ENCODE measurements around the gene VAMP4. TPM values are rescaled to one million over a fixed set of nuclear protein-coding genes. Genes with fewer than 3 reads are reported as not detected.

VAMP4 gene
- total RNA-seq, 1 experiment from 2014 or later = 9.3 TPM

DNA sequence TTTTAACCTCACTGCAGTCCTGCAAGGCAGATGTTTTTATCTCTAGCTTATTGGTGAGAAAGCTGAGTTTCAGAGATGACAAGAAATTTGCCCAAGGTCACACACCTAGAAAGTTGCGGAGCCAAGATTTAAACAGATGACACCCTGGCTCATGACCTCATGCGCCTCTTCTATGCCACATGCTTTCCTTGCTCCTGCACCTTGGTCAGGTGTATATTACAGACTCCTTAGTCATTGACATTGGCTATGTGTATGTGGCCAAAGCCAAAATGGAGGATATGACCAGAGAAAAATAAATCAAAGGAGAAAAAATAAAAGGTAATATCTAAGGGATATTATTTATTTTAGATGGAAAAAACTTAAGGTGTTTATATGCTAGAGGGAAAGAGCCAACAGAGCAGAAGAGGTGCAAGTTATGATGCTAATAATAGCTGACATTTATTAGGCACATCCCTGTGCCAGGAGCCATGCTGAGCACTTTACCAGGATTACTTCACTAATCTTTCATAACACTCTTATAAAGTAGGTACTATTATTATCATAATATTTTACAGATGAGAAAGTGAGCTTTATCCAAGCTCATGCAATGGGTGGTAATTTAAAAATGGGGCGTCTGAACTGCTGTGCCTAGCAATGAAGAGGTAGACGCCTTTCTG is 75.6 kb downstream of the VAMP4 start:
- no peaks in the 10 kb centered on the region for H3K9me3 ChIP-seq (ENCODE audit: control insufficient read depth, insufficient read depth, low read depth, low read length)
- ChIA-PET POLR2A (no interaction called here), CTCF (interaction anchor here (0.5 kb wide), 1 partner anchor 26 kb away, joined by 6 read pairs; no protein-coding TSS in a partner anchor)
- TF ChIP-seq, protein P1, sequence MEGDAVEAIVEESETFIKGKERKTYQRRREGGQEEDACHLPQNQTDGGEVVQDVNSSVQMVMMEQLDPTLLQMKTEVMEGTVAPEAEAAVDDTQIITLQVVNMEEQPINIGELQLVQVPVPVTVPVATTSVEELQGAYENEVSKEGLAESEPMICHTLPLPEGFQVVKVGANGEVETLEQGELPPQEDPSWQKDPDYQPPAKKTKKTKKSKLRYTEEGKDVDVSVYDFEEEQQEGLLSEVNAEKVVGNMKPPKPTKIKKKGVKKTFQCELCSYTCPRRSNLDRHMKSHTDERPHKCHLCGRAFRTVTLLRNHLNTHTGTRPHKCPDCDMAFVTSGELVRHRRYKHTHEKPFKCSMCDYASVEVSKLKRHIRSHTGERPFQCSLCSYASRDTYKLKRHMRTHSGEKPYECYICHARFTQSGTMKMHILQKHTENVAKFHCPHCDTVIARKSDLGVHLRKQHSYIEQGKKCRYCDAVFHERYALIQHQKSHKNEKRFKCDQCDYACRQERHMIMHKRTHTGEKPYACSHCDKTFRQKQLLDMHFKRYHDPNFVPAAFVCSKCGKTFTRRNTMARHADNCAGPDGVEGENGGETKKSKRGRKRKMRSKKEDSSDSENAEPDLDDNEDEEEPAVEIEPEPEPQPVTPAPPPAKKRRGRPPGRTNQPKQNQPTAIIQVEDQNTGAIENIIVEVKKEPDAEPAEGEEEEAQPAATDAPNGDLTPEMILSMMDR (IDR thresholded peaks at IDR 0.05) = no peak
- no peak for TF ChIP-seq POLR2AphosphoS5 (IDR thresholded peaks at IDR 0.05; ENCODE audit: low read depth, low read length)
- no peak for TF ChIP-seq SIN3A (IDR thresholded peaks at IDR 0.05; ENCODE audit: borderline replicate concordance, insufficient read depth, low read depth, low read length)
- no peak for TF ChIP-seq TCF7L2 (IDR thresholded peaks at IDR 0.05; ENCODE audit: low read depth, low read length)
- TF ChIP-seq, protein P2, sequence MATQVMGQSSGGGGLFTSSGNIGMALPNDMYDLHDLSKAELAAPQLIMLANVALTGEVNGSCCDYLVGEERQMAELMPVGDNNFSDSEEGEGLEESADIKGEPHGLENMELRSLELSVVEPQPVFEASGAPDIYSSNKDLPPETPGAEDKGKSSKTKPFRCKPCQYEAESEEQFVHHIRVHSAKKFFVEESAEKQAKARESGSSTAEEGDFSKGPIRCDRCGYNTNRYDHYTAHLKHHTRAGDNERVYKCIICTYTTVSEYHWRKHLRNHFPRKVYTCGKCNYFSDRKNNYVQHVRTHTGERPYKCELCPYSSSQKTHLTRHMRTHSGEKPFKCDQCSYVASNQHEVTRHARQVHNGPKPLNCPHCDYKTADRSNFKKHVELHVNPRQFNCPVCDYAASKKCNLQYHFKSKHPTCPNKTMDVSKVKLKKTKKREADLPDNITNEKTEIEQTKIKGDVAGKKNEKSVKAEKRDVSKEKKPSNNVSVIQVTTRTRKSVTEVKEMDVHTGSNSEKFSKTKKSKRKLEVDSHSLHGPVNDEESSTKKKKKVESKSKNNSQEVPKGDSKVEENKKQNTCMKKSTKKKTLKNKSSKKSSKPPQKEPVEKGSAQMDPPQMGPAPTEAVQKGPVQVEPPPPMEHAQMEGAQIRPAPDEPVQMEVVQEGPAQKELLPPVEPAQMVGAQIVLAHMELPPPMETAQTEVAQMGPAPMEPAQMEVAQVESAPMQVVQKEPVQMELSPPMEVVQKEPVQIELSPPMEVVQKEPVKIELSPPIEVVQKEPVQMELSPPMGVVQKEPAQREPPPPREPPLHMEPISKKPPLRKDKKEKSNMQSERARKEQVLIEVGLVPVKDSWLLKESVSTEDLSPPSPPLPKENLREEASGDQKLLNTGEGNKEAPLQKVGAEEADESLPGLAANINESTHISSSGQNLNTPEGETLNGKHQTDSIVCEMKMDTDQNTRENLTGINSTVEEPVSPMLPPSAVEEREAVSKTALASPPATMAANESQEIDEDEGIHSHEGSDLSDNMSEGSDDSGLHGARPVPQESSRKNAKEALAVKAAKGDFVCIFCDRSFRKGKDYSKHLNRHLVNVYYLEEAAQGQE (IDR thresholded peaks at IDR 0.05; ENCODE audit: insufficient read depth in 1 of 2, low read depth in 2 of 2, low read length in 1 of 2) = no peak
- no peak for ATAC-seq
- H3K4me3 ChIP-seq (ENCODE audit: low read depth in 2 of 2, low read length in 2 of 2) = no peak overlapping the region
- no peak for DNase-seq (ENCODE audit: low read depth, low spot score)
- peaks cover 6% of the 10 kb centered on the region; the same call in 1 of the 2 replicates for H3K27me3 ChIP-seq (ENCODE audit: control insufficient read depth, insufficient read depth, low read length)
- intact Hi-C loops (cut with micrococcal nuclease; ENCODE audit: unreplicated experiment) (no loop called here), in situ Hi-C loops (cut with HindIII; ENCODE audit: low pct_unique_long_range_greater_than_20kb, low sequenced_read_pairs) (no loop called here)
- BruUV-seq (replicated peaks) = no TSS peak
- no peak overlapping the region for H3K27ac ChIP-seq (ENCODE audit: low read length)
- H3K4me1 ChIP-seq (ENCODE audit: control insufficient read depth, insufficient read depth, low read length) = no peaks in the 10 kb centered on the region
- H3K36me3 ChIP-seq (ENCODE audit: control insufficient read depth, insufficient read depth, low read length) = no peaks in the 10 kb centered on the region

DNA sequence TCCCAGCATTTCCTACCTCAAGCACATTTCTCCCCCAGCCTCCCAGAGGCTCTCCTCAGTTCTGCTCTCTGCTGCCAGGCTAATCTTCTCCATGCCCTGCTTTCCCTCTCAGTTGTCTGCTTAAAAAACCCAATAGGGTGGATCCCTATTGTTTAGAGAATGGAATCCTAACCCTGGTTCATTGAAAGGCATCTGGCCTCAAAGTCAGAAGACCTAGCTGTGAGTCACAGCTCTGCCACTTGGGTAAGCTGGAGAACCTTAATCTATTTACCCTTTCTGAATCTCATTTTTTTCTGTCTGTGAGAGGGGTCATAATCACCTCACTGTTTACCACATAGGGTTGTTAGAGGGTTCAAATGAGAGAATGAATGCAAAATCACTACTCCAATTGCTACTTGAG is 76.9 kb downstream of the VAMP4 start:
- peaks cover 6% of the 10 kb centered on the region; the same call in 1 of the 2 replicates for H3K27me3 ChIP-seq (ENCODE audit: control insufficient read depth, insufficient read depth, low read length)
- no peak for DNase-seq (ENCODE audit: low read depth, low spot score)
- no peak for ATAC-seq
- TF ChIP-seq TCF7L2 (IDR thresholded peaks at IDR 0.05; ENCODE audit: low read depth, low read length) = no peak
- BruUV-seq (replicated peaks) = no TSS peak
- in situ Hi-C loops (cut with HindIII; ENCODE audit: low pct_unique_long_range_greater_than_20kb, low sequenced_read_pairs) (no loop called here), intact Hi-C loops (cut with micrococcal nuclease; ENCODE audit: unreplicated experiment) (no loop called here)
- H3K4me3 ChIP-seq (ENCODE audit: low read depth in 2 of 2, low read length in 2 of 2) = no peak overlapping the region
- no peaks in the 10 kb centered on the region for H3K9me3 ChIP-seq (ENCODE audit: control insufficient read depth, insufficient read depth, low read depth, low read length)
- ChIA-PET POLR2A (no interaction called here), CTCF (no interaction called here)
- no peaks in the 10 kb centered on the region for H3K36me3 ChIP-seq (ENCODE audit: control insufficient read depth, insufficient read depth, low read length)
- H3K4me1 ChIP-seq (ENCODE audit: control insufficient read depth, insufficient read depth, low read length) = no peaks in the 10 kb centered on the region
- no peak overlapping the region for H3K27ac ChIP-seq (ENCODE audit: low read length)

DNA sequence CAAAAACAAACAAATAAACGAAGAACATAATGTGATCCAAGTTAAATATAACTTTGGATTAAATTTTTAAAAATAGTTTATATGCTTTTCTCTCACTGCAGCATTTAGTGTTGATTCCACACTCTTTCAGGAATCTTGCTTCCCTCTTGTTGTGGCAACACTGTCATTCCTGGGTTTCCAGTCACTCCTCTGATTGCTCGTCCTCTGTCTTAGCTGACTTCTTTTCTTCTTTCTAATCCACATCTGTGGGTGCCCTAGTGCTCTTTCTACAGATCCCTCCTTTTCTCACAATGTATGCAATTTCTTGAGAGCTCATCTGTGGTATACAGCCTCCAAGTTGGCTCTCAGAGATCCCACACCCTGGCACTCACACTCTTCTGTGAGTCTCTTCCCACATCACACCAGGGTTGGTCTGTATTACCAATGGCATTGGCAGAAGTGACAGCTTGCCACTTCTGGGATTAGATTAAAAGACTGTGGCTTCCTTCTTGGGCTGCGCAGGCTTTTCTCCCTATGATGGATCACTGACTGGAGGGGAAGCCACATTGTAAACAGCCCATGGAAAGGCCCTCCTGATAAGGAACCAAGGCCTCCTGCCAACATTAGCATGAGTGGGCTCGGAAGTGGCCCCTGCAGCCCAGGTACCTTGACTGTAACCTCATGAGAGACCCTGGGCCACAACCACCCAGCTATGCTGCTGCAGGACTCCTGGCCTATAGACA is 77.8 kb downstream of the VAMP4 start:
- Histone ChIP-seq H3K27me3 (ENCODE audit: control insufficient read depth, insufficient read depth, low read length) (peaks cover 6% of the 10 kb centered on the region; the same call in 1 of the 2 replicates), H3K4me1 (ENCODE audit: control insufficient read depth, insufficient read depth, low read length) (no peaks in the 10 kb centered on the region), H3K4me3 (ENCODE audit: low read depth in 2 of 2, low read length in 2 of 2) (no peak overlapping the region), H3K36me3 (ENCODE audit: control insufficient read depth, insufficient read depth, low read length) (no peaks in the 10 kb centered on the region), H3K27ac (ENCODE audit: low read length) (no peak overlapping the region), H3K9me3 (ENCODE audit: control insufficient read depth, insufficient read depth, low read depth, low read length) (no peaks in the 10 kb centered on the region)
- CTCF ChIA-PET = no interaction called here
- ATAC-seq (no peak), DNase-seq (ENCODE audit: low read depth, low spot score) (no peak)
- in situ Hi-C loops (cut with HindIII; ENCODE audit: low pct_unique_long_range_greater_than_20kb, low sequenced_read_pairs) = no loop called here
- no TSS peak for BruUV-seq (replicated peaks)
- no peak for TF ChIP-seq SIN3A (IDR thresholded peaks at IDR 0.05; ENCODE audit: borderline replicate concordance, insufficient read depth, low read depth, low read length)
- no peak for TF ChIP-seq TCF7L2 (IDR thresholded peaks at IDR 0.05; ENCODE audit: low read depth, low read length)
- TF ChIP-seq, protein P1 (IDR thresholded peaks at IDR 0.05) = no peak
- TF ChIP-seq, protein P2 (IDR thresholded peaks at IDR 0.05; ENCODE audit: insufficient read depth in 1 of 2, low read depth in 2 of 2, low read length in 1 of 2) = no peak
- no peak for TF ChIP-seq POLR2AphosphoS5 (IDR thresholded peaks at IDR 0.05; ENCODE audit: low read depth, low read length)
- intact Hi-C loops (cut with micrococcal nuclease; ENCODE audit: unreplicated experiment) = no loop called here
- POLR2A ChIA-PET = no interaction called here
